HG03521 (cell line): ENCODE results near the gene FNBP1.

Source experiments
- ATAC-seq: cut with Tn5 transposase; IDR thresholded peaks from one replicate; pipeline ENCODE4 v1.9.1; 2021; ENCODE audit warnings: mild to moderate bottlenecking, moderate library complexity; ENCODE audit not compliant: unreplicated experiment

Gene FNBP1

DNA sequence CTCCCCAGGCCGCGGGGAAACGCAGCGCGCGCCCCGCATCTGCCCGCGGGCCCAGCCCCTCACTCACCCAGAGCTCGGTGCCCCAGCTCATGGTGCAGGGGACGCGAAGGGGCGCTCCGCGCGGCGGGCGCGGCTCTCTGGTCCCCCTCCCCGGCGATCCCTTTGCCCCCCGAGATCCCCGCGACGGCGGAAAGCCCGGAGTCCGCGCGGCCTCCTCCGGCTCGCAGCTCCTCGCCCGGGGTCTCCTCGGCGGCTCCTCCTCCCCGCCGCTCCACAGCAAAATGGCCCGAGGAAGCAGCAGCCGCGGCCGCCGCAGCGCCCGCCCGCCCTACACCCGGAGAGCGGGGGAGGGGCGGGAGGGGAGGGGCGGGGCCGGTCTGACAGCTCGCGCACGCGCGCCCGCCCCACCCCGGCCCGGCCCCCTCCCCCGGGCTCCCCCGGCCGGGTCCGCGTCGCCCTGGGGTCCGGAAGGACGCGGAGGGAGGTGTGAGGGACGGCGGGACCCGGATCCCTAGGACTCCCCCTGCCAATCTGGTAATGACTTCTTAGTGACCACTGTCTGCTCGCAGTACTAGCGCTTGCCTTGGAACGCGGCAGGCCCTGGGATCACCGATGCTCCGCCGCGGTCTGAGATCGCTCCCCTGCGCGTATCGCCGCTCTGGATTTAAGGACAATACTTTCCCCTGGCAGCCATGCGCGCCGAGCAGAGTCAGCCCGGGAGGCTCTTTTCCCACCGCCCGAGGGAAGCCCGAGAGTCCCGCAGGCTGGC lies at the start of gene FNBP1:
Gene FNBP1 (minus strand): TSS at position 305 of the 769 bp plus-strand sequence. CDS start 214 bp downstream, at position 91.
- ATAC-seq, result peak; percentile 49

DNA sequence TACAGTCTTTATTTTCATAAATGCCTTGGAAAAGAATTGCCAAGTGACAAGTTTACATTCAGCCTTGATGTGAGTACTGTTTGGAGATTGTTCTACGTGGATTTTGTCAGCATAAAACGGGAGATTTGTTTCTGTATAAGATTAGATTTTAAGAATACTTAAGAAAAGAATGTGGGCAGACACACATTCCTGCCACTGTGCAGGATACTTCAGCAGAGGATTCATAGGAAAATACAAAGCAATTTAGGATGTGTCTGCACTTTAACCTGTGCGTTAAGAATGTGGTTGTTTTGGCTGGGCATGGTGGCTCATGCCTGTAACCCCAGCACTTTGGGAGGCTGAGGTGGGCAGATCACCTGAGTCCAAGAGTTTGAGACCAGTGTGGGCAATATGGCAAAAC lies 47.9 kb upstream of the FNBP1 start:
- ATAC-seq, result no peak

DNA sequence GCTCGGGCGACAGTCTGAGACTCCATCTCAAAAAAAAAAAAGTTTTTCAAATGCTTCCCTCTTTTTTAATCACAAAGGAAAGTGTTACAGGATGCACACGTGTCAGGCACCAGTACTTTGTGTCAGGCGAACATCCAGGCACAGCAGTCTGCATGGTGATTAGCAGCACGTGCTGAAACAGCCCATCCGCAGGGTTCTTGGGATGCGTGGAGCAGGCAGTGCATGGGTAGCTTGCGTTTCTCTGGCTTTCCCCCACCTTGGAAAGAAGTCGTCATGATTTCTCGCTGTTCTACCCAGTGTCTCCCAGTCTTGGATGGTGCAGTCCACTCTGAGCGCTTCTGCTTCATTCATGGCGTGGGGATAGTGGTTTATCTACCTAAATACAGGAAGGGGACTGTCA lies 46.2 kb upstream of the FNBP1 start:
- ATAC-seq, result no peak

DNA sequence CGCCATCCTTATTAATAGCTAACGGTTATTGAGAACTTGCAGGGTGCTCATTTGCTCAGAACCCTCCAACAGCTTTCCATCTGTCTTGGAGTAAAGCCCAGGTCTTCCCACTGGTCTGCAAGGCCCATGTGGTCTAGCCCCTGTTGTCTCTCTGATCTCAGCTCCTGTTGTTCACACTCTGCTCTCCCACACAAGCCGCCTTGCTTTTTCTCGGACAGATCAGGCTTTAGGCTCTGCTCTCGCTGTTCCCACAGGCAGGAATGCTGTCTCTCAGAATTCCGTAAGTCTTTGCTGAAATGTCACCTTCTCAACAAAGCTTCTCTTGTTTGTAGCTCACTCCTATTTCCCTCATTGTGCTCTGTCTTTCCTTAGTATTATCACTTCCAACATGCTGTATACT lies 45.1 kb upstream of the FNBP1 start:
- no peak for ATAC-seq

DNA sequence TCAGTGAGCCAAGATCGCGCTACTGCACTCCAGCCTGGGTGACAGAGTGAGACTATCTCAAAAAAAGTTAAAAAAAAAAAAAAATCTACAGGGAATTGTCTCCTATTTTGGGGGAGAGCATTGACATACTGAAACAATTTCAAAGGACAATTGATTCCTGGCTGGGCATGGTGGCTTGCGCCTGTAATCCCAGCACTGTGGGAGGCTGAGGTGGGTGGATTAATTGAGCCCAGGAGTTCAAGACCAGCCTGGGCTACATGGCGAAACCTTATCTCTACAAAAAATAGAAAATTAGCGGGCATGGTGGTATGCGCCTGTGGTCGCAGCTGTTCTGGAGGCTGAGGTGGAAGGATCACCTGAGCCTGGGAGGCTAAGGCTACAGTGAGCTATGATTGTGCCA lies 41.3 kb upstream of the FNBP1 start:
- ATAC-seq, result no peak

DNA sequence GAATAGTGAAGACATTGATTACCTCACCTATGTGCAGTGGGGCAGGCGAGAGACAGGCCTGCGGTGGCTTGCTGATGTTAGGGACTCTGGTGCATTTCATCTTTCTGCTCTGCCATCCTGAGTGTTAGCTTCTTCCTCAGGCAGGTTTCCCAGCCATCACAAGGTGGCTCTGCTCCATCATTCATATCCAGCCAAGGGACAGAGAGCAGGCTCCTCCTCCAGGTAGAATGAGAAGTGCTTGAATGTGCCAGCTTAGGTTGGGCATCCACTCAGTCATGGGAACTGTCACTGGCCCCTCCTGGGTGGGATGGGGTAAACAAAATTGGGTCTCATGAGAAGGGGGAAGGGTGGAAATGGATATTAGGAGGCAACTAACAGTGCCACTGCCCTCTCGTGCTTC lies 35.6 kb upstream of the FNBP1 start:
- no peak for ATAC-seq

DNA sequence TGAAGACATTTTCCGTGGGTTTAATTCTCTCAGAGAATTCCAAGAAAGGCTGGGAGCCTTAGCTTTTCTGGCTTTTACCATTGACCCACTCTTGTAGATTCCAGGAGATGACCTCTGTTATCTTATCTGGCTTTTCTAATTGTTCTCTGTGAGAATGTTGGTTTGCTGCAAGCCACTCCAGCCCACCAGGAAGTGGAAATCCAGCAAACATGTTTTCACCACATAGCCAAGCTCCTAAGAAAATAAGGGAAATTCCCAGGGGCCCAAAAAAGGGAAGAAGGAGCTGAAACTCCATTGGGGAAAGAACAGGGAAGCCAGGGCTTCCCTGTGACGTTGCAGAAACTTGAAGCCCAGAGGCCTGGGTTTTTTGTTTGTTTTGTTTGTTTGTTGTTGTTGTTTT lies 30.4 kb upstream of the FNBP1 start:
- ATAC-seq, result no peak

DNA sequence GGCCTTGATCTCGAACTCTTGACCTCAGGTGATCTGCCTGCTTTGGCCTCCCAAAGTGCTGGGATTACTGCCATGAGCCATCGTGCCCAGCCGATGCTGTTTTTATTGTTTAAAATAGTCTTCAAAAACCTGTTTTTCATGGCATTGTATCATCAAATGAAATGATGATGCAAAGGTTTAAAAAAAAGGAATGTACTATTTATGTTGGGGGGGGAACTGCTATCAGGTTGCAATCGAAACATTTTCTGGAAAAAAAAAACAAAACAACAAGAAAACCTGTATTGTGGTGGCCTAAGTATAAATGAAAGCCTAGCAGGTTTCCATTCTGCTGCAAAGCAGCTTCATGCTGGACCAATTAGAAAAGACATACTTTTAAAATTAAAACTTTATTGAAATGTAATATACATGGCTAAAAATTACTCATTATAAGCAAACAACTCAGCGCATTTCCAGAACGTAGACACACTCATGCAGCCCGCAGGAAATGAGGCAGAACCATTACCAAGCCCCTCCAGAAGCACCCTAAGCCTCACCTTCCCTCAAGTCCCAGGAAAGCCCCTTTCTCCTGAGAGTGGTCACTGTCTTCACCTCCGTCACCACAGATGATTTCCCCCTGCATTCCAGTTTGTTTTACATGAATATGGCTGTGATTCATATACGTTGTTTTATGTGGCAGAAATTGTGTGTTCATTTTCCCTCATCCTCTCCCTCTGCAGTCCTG lies 29.7 kb upstream of the FNBP1 start:
- ATAC-seq, result no peak

DNA sequence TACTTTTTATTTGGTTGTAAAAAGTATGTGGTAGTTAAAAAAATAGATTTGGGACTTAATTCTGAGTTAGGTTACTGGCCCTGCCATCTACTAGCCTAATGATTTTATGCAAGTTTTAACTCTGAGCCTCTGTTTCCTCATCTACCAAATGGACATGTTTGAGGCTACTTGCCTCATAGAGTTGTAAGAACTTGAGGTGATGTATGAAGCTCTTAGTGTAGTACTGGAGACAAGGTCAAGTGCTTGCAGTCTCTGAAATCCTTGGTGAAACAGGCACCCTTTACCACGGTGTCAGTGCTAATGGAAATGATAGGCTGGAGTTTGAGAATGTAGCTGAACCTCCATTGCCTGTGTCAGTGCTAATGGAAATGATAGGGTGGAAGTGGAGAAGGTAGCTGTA lies 26.1 kb upstream of the FNBP1 start:
- no peak for ATAC-seq

DNA sequence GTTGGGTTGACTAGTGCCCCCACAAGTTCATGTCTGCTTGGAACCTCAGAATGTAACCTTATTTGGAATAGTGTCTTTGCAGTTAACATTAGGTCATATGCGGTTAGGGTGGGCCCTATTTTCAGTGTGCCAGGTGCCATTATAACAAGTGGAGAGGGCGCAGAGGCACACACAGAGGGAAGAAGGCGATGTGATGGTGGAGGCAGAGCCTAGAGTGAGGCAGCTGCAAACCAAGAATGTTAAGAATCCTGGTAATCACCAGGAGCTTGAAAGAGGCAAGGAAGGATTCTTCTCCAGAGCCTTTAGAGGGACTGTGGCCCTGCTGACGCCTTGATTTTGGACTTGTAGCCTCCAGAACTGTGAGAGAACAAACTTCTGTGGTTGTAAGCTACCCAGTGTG lies 21.6 kb upstream of the FNBP1 start:
- no peak for ATAC-seq

DNA sequence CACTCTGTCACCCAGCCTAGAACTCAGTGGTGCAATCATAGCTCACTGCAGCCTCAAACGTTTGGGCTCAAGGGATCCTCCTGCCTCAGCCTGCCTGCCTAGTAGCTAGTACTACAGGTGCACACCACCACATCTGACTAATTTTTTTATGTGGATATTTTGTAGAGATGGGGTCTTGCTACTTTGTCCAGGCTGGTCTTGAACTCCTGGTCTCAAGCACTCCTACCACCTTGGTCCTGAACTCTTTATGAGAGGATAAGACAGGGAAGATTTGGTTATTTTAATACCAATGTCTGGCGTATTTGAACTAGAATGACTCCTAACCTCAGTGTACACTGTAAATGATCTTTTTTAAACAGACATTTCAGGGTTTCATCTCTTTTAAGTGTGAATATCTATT lies 19.8 kb upstream of the FNBP1 start:
- no peak for ATAC-seq

DNA sequence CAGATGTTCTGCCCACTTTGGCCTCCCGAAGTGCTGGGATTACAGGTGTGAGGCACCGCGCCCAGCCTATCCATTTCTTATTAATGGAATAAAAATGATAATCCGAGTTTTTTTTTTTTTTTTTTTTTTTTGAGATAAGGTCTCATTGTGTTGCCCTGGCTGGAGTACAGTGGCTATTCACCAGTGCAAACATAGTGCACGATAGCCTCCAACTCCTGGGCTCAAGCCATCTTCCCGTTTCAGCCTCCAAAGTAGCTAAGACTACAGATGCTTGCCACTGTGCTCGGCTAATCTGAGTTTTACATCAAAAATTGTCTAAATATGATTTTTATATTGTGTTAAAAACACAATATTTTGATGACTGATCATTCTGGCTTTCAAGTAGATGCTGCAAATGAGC lies 17.3 kb upstream of the FNBP1 start:
- no peak for ATAC-seq

DNA sequence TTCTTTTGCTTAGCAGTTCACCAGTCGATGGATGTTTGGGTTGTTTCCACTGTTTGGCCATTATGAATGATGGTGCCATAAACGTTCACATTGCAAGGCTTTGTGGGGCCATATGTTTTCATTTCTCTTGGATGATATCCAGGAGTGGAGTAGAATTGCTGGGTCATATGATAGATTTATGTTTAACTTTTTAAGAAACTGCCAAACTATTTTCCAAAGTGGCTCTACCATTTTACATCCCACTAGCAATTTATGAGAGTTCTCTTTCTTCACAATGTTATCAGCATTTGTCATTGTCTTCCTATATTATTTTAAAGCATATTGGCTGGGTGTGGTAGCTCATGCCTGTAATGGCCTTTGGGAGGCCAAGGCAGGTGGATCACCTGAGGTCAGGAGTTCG lies 15.9 kb upstream of the FNBP1 start:
- no peak for ATAC-seq

DNA sequence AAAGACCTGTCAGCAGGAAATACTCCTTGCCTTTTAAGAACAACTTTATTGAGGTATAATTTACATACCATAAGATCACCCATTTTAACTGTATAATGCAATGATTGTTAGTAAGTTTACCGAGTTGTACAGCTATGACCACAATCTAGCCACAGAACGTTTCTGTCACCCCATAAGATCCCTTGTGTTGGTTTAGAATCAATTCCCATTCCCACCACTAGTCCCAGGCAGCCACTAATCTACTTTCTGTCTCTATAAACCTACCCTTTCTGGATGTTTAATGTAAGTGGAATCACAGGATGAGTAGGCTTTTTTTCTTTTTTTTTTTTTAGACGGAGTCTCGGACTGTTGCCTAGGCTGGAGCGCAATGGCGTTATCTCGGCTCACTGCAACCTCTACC lies 15.2 kb upstream of the FNBP1 start:
- no peak for ATAC-seq

DNA sequence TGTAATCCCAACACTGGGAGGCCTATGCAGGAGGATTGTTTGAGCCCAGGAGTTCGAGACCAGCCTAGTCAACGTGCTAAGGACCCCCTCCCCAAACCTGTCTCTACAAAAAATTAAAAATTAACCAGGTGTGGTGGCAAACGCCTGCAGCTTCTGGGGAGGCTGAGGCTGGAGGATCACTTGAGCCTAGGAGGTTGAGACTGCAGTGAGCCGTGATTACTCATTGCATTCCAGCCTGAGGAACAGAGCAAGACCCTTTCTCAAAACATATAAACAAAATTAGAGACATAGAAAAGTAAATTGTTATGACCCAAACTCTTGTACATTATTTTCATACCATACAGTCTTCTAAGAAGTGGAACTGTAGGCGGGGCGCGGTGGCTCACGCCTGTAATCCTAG lies 11.8 kb upstream of the FNBP1 start:
- no peak for ATAC-seq

DNA sequence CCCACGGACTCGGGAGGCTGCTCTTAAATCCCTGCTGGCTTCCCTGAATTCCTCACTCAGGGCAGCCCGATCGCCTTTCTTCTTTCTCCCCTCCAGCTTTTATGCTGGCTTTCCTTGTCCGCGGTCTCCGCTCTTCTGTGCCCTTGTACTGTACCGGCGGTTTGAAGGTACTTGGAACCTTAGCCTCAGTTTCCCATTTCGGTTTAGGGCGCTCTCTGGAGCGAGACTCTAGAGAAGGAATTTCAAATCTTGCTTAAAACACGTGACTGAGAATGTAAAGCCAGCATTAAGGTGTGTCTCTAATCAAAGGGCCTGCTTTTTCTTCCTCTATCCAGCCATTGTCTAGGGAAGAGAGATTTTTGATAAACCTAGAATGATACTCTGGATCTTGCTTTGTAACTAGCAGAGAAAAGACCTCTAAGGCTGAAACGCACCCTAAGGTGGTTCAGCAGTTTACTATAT lies 11.4 kb upstream of the FNBP1 start:
- no peak for ATAC-seq

DNA sequence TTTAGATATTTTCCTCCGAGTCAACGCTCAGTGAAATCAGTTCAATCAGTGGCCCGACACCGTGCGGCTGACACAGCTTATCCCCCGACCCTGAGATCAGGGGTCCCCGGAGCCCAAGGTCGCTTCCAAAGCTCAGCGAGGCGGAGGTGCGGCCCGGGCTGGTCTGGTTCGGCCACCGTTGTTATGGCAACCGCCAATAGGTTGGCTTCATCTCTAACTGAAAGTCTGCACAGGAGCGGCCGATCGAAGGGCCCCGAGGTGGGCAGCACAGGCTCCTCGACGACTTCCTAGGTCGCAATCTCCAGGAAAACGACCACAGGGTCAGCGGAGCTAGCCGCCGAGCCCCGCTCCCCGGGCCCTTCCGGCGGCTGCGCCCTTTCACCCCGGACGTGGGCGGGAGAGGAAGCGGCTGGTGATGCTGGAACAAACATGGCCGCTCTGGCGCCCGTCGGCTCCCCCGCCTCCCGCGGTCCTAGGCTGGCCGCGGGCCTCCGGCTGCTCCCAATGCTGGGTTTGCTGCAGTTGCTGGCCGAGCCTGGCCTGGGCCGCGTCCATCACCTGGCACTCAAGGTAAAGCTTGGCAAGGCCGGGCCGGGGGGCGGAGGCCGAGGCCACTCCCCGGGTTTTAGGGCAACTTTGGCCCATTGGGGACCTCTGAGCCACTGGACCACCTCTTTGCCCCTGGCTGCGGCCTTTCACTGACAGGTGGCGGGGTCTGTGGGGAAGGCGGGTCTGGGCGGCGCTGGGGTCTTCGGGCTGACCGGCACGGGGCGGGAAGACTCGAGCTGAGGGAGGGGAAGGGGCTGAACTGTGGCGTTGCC lies 10.7 kb upstream of the FNBP1 start, which contains the start of gene GPR107:
Gene GPR107 (plus strand): TSS at position 403 of the 821 bp plus-strand sequence. CDS start 27 bp downstream, at position 430.
- ATAC-seq, result peak; percentile 71

DNA sequence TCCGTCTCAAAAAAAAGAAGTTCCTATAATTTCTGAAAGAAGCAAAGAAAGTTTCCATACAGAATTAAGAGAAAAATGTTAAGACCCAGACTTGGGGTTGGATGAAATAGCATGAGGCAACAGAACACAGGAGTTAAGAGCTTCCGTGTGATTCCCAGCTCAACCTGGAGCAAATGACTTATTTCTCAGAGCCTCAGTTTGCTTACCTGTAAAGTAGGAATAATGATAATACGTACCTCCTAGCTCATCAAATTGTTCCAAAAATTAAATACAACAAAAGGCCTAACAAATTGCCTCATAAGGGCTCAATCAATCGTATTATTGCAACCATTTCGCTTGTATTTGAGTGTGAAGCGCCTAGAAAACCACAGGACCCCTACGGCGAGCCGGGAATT lies 10.1 kb upstream of the FNBP1 start:
- no peak for ATAC-seq

DNA sequence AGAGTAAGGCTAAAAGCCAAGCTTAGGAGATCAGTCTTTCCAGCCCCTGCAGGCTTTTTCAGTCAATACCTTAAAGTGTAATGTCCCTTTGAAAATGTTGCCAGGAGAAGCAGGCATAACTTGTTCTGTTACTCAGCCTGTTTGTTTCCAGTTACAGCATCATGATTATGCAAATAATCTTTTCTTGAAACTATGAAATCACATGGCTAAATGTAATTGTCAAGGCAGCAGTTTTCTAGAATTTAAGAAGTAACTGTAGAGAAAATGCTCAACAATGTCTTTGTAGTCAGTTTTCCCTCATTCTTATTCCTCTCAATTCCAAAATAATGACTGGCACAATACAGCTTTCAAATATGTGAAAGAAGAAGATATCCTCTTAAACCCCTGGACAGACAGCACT lies 8.9 kb upstream of the FNBP1 start:
- ATAC-seq, result no peak

DNA sequence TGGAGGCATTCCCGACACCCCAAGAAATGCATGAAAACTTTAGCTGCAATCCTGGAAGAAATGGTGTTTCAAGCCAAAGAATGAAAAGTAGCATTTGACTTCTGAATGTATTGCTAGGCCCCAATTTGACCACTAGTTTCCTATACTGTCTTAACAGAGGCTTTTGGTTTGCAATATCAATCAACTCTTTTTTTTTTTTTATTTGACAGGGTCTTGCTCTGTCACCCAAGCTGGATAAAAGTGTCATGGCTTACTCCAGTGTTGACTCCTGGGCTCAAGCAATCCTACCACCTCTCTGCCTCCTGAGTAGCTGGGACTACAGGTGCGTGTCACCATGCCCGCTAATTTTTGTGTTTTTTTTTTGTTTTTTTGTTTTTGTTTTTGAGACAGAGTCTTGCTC lies 7.5 kb upstream of the FNBP1 start:
- no peak for ATAC-seq

DNA sequence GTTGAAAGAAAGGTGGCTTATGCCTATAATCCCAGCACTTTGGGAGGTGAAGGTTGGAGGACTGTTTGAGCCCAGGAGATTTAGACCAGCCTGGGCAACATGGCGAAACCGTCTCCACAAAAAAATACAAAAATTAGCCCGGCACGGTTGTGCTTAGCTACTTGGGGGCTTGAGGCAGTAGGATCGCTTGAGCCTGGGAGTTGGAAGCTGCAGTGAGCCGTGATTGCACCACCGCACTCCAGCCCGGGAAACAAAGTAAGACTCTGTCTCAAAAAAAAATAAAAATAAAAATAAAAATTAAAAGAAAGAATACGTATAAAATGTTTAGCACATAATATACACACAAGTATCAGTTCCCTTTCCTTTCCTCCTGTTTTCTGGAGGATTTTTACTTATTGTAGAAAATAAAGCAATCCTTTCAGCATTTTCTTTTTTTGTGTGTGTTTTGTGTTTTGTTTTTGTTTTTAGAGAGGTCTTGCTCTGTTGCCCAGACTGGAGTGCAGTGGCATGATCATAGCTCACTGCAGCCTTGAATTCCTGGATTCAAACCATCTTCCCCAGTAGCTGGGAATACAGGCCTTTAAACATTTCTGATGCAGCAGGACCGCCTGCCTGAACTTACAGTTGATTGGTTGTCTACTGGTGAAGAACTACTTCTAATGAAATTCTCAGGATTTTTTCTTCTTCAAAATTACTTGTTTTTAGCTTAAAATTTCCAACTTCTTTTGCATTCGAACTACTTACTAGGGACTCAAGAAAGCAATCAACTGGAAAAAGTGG lies 6.6 kb upstream of the FNBP1 start:
- no peak for ATAC-seq
